HG02885 (cell line): ENCODE results near the gene APOF.
A peak's percentile ranks its signal among the peaks of the same experiment; 100 is the strongest.
"Not testable (repeated sequence)": the region's sequence is repeated elsewhere in the genome, so short reads cannot be mapped to it uniquely, and the experiment has no call there.

Experiments
- ATAC-seq: cut with Tn5 transposase; IDR thresholded peaks from one replicate; pipeline ENCODE4 v1.9.1; 2021; ENCODE audit warnings: mild to moderate bottlenecking; ENCODE audit not compliant: unreplicated experiment, poor library complexity

The APOF gene, protein sequence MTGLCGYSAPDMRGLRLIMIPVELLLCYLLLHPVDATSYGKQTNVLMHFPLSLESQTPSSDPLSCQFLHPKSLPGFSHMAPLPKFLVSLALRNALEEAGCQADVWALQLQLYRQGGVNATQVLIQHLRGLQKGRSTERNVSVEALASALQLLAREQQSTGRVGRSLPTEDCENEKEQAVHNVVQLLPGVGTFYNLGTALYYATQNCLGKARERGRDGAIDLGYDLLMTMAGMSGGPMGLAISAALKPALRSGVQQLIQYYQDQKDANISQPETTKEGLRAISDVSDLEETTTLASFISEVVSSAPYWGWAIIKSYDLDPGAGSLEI

DNA sequence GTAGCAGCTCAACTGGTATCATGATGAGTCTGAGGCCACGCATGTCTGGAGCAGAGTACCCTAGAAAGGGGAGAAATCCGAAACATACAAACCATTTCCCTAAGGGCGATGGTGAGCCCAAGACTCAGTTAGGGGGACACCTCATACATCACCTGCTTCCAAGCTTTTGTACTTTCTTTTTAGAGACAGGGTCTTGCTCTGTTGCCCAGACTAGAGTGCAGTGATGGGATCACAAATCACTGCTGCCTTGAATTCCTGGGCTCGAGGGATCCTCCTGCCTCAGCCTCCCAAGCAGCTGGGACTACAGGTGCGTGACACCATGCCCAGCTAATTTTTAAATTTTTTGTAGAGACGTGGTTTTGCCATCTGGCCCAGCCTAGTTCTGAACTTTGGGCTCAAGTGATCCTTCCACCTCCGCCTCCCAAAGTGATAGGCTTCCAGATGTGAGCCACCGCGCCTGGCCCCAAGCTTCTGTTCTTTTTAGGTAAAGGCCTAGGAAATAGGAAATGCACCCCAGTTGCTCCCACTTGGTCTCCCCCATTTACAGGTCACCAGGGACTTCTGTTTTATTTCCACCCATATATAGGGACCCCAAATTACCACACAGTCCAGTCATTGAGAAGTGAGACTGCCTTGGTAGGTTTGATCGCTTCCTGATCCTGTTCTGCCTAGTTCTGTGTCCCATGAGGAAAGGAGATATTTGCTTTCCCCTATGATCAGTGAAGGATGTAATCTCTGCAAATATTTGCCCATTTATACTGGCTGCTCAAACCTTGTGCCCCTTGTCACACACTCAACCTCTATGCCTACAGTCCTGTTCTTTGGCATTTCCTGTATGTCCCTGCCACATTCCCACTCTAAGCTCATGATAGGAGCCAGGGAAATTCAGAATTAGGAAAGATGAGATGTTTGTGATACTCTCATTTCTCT lies at the start of gene APOF:
TSS of gene APOF (minus strand) at position 728 of the 930 bp plus-strand sequence. CDS start at position 616, 112 bp downstream.
- no peak for ATAC-seq

DNA sequence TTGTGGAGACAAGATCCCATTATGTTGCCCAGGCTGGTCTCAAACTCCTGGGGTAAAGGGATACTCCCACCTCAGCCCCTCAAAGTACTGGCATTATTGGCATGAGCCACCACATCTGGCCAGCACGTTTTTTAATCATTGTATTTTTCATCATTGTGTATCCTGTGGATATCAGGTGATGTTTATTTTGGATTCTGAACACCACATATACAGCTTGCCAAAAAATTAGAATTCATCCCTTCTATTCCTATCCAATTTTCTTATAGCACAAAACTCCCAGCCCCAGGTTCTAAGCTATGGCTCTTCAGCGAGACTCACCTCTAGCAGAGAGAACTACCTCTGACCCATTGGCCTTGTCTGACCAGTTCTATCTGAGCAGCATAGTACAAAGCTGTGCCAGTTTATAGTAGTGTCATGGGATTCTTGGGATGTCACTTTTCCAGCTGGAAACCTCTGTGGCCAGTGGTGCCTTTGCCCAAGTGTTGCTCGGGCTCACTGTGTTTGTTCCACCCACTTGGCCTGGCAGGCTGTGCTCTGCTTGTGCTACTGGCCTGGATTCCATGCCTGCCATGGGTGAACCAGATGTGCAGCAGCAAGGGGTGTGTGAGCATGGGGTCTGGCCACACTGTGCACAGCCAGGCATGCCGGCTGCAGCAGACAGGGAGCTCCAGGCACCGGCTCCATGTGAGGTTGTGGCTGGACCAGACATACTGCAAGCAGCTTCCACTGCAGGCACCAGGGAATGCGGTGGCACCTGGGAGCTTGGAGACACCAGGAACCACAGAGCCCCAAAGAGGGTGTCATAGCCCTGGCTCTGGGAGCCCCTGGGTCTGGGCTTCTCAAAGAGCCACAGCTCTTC lies 49.4 kb upstream of the APOF start:
- ATAC-seq: no peak

DNA sequence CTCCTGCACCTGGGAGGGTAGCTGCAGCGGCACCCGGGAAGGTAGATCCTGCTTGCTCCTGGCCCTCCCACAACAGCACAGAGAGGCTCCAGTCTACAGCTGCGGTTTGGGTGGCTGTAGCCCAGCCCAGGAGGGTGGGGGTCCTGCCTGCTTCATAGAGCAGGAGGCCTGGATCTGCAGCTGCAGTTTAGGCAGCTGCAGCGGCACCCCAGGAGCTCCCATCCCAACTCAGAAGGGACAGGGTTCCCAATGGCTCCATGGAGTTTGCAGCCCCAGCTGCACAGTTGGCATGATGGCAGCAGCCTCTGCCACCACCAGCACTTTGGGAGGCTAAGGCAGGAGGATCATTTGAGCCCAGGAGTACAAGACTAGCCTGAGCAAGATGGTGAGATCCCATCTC lies 48.1 kb upstream of the APOF start:
- ATAC-seq: no peak

DNA sequence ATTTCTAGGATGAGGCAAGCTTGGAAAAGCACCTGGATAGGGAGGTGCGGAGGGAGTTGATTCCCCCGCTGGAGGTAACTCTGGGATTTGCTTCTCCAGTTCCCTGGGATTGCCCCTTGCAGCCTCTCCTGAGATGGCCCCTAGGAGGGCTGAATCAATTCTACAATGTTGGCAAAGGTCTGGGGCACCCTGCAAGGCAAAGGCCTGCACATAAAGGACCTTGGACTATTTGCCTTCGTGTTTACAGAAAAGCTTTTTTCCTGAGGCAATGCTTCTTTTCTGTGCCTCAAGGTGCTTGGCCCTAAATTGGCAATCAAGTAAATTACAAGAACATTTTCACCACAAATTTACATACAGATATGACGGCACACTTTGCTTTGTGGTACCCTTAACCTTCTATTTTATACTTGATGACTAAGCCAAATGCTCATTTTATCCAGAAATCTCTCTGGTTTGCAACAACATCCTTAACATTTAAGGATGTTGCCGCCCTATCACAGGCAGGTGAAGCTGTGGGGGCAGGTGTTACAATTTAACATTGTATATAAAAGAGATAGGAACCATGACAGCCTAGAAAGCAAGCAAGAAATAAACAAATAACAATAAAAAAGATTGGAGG lies 46.3 kb upstream of the APOF start:
- no peak for ATAC-seq

DNA sequence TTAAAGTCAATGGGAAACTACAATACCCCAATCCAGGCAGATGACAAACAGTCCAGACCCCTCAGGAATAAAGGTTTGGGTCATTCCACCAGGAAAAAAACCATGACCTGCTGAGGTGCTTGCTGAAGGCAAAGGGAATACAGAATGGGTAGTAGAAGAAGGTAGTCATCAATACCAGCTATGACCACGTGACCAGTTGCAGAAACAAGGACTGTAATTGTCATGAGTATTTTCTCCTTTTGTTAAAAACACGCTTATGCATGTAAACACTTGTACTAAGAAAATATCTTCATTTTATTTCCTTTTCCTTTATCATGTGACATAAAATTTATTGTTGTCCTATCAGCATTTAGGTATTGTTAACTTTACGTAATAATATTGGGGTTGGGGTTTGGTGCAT lies 41.6 kb upstream of the APOF start:
- not testable (repeated sequence) for ATAC-seq

DNA sequence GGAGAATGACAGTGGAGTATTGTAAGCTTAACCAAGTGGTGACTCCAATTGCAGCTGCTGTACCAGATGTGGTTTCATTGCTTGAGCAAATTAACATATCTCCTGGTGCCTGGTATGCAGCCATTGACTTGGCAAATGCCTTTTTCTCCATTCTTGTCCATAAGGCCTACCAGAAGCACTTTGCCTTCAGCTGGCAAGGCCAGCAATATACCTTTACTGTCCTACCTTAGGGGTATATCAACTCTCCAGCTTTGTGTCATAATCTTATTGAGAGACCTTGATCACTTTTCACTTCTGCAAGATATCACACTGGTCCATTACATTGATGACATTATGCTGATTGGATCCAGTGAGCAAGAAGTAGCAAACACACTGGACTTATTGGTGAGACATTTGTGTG lies 39.0 kb upstream of the APOF start:
- not testable (repeated sequence) for ATAC-seq

DNA sequence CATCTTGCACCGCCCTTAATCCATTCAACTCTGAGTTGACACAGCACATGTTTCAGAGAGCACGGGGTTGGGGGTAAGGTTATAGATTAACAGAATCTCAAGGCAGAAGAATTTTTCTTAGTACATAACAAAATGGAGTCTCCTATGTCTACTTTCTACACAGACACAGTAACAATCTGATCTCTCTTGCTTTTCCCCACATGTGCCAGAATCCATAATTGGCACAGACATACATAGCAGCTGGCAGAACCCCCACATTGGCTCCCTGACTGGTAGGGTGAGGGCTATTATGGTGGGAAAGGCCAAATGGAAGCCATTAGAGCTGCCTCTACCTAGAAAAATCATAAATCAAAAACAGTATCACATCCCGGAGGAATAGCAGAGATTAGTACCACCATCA lies 38.5 kb upstream of the APOF start:
- not testable (repeated sequence) for ATAC-seq

DNA sequence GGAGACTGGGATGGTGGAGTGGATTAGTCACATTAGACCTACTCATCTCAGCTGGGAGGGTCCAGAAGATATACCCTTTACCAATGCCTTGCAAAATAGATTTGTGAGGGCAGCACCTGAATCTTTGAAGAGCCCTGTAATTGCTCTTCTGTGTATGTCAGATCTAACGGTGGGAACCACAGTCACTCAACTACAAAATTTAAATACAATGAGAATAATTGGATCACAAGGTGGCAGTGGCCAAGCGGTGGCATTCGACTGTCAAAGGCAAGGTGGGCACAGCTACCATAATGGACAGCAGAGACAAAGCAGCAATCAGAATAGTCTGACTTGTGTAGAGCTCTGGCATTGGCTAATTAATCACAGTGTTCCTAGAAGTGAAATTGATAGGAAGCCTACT lies 36.8 kb upstream of the APOF start:
- ATAC-seq: not testable (repeated sequence)

DNA sequence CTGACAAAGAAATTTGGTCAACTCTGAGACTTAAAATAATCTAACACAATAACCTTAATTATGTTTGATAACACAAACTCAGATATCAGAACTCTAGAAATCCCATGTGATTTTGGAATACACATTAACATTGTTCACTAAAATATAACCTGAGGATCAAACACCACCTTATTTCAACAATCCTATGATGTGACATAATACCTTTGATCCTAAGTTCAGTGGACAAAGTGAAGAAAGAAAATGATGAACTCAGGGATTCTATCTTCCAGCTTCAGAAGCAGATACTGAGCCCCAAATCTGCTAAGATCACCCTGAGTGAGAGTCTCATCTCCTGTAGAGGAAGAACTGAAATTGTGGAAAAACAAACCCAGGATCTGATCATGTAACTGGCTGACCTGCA lies 35.7 kb upstream of the APOF start:
- no peak for ATAC-seq

DNA sequence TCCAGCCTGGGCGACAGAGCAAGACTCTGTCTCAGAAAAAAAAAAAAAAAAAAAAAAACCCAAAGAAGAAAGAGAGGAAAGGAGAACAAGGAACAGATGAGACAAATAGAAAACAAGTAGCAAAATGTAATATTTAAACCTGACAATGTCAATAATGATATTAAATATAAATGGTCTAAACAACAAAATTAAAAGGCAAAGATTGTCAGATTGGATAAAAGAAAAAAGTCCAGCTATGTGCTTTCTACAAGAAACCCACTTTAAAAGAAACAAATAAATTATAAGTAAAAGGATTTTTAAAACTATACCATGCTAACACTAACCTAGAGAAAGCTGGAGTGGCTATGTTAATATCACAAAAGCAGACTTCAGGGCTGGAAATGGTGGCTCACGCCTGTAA lies 29.7 kb upstream of the APOF start:
- no peak for ATAC-seq

DNA sequence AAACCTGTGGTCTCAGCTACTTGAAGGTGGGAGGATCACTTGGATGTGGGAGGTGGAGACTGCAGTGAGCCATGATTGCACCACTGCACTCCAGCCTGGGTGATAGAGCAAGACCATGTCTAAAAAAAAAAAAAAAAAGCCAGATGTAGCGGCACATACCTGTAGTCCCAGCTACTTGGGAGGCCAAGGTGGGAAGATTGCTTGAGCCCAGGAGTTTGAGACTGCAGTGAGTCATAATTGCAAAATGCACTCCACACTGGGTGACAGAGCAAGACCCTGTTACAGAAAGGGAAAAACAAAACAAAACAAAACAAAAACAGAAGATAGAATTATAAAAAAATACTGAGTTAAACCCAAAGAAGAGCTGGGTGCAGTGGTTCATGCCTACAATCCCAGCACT lies 29.1 kb upstream of the APOF start:
- ATAC-seq: no peak

DNA sequence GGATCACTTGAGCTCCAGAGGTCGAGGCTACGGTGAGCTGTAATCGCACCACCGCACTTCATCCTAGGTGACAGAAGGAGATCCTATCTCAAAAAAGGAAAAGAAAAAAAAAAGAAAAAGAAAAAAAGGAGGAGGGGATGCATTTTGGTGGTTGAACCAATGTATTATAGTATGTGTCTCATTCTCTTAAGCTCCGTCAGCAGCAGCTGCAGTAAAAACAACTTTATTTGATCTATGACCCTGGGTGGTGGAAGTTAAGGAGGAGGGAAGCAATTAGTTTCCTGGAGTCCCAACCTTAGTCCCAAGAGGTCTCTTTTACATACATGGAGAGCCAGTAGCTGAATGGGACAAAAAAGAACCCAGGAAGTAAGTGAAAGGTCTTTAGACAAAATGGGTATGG lies 26.8 kb upstream of the APOF start:
- no peak for ATAC-seq

DNA sequence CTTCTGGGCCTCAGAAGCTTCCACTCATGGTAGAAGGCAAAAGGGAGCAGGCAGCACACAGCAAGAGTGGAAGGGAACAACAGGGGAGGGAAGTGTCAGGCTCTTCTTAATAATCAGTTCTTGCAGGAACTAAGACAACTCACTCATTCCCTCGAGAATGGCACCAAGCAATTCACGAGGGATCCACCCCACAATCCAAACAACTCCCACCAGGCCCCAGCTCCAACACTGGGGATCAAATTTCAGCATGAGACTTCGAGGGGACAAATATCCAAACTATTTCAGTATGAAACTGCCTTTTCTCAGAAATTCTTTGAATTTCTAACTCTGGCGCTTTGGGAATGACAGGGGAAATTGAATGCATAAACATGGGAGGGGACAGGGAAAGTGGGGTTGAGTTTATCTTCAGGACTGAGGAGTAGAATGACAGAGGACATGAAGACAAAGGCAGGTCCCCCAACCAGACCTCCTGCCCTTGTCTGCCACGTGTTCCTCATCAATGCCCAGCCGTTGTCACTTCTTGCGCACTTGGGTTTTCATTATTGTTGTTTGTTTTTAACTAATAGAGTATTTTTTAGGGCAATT lies 24.6 kb upstream of the APOF start:
- ATAC-seq: no peak

DNA sequence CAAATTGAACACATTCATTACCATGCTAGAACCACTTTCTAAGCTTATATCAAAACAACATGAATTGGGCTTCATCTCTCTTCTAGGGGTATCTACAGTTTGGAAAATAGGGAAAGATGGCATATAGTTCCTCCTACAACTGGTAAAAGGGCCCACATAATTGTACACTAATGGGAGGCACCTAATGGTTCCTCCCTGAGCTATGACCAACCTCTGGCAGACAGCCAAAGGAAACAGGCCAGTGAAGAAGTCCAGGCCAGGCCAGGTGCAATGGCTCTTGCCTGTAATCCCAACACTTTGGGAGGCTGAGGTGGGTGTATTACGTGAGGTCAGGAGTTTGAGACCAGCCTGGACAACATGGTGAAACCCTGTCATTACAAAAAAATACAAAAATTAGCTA lies 23.2 kb upstream of the APOF start:
- ATAC-seq: no peak

DNA sequence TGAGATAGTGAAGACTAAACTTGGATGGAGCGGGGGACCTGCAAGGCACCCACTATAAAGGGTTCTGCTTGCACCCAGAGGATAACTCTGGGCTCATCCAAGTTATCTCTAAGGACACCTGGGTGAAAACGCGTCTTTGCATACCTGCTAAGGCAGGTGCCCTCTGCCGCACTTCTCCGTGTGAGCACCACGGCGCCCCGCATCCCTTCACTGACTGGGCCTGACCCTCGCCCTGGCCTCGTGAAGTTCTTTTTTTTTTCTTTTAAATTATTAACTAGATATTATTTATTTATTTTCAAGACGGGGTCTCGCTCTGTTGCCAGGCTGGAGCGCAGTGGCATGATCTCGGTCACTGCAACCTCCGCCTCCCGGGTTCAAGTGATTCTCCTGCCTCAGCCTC lies 20.0 kb upstream of the APOF start:
- ATAC-seq: no peak

DNA sequence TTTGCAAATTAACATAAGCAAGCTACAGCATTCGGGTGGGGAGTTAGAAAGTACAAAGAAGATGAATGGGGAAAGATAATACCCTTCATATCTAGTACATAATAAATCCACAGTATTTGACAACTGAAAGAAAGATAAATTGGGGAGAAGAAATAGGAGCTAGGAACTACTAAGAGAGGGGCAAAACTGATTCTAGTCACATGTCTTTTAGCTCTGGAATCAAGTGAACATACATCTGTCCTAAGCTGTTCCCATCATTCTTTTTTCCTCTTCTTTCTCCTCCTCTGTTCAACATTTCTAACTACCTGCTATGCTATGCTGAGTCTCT lies 15.3 kb upstream of the APOF start:
- no peak for ATAC-seq

DNA sequence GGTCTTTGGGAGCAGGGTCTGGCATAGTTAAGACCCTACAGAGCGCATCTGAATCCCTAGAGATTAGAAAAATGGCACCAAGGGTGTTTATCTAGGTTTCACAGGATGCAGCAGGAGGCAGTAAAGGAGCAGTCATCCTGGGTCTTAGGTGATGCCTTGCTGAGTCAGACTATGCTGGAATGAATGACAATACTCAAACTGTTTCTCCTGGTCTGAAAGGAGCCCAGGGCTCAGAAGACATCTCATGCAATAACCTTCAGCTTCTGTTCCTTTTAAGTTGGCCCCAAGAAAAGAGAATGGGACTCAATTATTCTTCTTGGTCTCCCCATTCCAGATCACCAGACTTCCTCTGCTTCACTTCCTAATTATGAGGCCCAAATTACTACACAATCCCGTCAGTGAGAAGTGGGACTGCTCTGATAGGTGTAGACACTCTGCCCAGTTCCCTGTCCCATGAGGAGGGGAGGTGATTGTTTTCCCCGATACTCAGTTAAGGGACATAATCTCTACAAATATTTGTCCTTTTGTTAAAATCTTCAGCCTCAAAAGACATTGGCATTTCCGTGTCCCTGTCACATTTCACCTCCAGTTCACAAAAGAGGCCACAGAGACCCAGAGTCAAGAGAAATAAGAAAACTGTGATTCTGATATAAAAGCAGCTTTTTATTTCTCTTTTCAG lies 14.8 kb upstream of the APOF start:
- no peak for ATAC-seq

DNA sequence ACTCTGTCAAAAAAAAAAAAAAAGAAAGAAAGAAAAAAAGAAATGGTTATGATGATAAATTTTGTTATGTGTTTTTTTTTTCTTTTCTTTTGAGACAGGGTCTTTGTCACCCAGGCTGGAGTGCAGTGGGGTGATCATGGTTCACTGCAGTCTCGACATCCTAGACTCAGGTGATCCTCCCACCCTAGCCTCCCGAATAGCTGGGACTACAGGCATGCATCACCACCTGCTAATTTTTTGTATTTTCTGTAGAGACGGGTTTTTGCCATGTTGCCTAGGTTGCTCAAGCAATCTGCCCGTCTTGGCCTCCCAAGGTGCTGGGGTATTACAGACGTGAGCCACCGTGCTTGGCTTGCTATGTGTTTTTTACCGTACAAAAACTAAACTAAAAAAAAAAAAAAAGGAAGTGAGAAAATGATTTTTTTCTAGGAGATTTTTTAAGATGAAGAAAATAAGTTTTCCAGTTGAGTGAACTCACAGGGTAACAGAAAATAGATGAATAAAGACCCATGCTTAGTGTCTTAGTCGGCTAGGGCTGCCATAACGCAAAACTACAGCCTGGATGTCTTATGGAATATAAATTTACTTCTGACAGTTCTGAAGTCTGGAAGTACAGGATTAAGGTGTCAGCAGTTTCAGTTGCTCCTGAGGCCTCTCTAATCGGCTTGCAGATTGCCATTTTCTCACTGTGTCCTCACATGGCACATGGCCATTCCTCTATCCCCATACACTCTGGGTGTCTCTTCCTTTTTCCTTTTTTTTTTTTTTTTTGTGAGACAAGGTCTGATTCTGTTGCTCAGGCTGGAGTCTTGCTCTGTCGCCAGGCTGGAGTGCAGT lies 13.2 kb upstream of the APOF start:
- ATAC-seq: peak; percentile 72
